DMS114 treated with DMSO at 0.1 percent for 48 hours (cell line): ENCODE results near the gene TRPV2.

Experiments used
- DNase-seq: peaks from one replicate; lab custom pipeline; 2025; ENCODE audit not compliant: unreplicated experiment; lab: John Stamatoyannopoulos, UW

Gene TRPV2

DNA sequence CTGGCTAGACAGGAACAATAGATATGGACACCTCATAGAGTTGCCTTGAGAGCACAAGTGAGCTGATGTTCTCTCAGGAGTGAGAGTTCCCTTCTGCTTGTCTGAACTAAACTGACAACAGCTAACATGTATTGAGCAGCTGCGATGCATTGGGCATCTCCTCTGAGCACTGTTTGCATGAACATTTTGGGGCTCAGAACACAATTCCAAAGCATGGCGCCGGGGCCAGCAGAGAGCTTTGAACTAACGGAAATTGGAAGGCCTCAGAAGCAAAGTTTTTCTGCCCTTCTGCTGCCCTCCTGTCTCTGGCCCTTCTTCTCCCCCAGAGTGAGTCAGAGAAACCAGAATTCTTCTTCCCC is 38.1 kb downstream of the TRPV2 start:
- no peak for DNase-seq

DNA sequence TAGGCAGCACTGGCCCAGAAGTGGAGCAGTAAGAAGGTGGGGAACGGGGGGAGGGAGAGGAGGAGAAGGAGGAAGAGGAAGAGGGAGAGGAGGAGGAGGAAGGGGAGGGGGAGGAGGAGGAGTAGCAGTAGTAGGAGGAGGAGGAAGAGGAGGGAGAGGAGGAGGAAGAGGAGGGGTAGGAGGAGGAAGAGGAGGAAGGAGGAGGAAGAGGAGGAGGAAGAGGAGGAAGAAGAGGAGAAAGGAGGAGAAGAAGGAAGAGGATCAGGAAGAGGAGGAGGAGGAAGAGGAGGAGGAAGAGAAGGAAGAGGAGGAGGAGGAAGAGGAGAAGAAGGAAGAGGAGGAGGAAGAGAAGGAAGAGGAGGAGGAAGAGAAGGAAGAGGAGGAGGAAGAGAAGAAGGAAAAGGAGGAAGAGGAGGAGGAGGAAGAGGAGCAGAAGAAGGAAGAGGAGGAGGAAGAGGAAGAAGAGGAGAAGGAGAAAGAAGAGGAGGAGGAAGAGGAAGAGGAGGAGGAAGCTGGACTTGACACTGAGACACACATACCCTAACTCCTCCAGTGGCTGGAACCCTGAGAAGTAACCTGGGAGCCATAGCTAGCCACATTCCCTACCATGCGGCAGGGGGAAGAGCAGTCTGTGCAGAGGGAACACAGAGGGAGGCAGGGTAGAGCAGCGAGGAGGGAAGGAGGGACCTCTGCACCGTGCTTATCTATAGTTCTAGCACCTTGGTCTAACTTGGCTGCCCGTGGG is 40.8 kb downstream of the TRPV2 start:
- no peak for DNase-seq

DNA sequence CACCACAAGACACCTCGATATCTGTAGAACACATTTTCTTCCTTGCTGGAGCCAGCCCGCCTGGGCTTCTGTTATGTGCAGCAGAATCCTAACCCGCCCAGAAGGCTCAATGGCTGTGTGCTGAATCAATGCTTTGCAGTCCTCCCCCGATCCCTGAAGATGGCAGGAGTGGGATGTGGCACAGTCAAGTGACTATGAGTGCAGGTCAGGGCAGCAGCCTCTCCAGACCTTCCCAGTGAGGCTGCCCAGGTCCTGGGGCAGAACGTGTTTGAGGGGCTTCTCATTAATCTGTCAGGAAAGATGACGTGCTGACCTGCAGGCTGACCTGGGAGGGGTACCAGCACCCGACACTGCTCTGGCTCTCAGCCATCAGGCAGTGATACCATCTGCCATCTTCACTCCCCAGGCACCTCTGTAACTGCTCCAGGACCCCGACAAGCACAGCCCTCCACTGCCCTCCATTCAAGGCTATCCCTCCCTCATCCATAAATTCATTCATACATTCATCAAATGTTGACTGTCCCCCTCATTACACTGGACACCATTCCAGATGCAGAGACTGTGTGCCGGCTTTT is 41.5 kb downstream of the TRPV2 start:
- DNase-seq: no peak

DNA sequence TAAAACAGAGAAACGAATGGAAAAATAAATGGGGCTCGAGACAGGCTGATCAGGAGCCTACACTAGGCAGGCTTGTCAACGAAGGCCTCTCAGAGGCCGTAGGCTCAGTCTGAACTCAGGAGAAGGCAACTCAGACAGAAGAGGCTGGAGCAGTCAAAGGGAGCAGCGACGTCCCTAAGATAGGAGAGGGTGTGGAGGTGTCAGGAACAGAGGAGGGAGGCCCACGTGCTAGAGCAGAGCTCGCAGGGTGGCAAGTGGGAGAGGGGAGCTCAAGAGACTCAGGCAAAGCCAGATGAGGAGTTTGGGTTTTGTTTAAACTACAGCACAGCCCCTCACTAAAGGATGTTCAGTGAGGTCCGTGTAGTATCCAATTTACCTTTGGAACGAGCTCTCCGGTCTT is 43.9 kb downstream of the TRPV2 start:
- no peak for DNase-seq

DNA sequence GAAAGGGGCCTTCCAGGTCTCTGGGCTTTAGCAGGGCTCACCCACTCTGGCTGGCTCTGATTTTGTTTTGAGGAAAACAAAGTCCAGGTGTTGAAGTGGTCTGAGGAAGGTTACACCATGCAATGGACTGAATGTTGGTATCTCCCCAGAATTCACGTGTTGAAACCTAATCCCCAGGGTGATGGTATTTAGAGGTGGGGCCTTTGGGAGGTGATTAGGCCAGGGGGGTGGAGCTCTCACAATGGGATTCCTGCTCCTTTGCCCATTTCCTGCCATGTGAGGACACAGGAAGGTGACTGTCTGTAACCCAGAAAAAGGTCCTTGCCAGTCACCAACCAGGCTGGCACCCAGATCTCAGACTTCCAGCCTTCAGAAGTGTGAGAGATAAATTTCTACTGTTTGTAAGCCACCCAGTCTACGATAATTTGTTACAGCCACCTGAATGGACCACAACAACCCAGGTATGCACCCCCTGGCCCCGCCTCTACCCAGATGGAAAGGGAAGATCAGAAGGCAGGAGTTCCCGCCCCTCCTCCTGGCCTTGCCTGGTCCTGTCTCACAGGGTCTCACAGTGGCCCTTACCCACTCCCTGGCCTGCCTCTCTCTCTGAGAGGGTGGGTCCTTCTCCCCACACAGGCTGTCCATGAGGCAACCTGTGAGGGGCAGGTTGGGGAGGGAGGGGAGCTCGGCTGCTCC is 44.6 kb downstream of the TRPV2 start:
- DNase-seq: no peak

DNA sequence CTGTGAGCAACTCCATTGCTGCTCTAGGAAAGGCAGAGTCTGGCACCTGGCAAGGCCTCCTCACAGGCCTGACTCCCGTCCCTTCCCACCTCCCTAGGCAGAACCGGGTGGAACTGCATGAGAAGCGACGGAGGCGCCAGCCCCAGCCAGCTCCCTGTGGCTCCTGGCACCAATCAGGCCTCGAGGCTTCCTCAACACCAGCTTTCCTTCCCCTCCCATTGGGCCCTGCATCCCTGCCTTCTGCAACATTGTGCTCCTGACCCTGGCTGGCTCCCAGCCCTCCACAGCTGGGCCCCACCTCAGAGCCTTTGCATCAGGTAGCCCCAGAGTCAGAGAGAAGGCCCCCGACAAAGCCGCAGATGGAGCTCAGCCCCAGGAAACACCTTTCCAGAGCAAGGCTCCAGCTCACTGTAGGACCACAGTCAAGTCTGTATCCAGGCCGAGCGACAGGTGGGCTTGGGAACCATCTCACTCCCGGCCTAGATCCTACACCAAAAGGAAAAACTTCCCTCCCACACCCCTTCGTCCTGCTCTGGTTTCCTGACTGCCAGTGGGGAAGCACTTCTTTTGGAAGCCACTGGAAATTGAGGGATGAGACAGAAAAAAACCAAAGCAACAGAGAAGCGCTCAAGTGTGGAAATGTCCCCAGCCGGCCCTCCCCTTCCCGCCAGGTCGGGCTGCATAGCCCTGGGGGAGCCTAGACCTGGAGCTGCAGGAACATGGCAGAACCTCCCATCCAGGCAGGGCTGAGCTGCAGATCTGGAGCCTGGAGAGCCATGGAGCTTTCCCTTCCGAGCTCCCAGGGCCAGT is 45.6 kb downstream of the TRPV2 start:
- no peak for DNase-seq

DNA sequence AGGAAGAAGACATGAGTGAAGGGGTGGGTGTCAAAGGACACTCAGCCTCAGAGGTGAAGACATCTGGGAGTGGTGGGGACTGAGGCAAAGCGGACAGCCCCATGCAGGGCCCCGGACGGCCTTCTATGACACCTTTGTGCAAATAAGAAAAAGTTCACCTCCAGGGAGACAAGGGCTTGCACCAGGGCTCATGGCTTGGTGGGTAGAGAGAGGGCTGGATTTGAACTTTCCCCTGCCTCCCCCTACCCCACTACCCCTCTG is 46.2 kb downstream of the TRPV2 start:
- no peak for DNase-seq

DNA sequence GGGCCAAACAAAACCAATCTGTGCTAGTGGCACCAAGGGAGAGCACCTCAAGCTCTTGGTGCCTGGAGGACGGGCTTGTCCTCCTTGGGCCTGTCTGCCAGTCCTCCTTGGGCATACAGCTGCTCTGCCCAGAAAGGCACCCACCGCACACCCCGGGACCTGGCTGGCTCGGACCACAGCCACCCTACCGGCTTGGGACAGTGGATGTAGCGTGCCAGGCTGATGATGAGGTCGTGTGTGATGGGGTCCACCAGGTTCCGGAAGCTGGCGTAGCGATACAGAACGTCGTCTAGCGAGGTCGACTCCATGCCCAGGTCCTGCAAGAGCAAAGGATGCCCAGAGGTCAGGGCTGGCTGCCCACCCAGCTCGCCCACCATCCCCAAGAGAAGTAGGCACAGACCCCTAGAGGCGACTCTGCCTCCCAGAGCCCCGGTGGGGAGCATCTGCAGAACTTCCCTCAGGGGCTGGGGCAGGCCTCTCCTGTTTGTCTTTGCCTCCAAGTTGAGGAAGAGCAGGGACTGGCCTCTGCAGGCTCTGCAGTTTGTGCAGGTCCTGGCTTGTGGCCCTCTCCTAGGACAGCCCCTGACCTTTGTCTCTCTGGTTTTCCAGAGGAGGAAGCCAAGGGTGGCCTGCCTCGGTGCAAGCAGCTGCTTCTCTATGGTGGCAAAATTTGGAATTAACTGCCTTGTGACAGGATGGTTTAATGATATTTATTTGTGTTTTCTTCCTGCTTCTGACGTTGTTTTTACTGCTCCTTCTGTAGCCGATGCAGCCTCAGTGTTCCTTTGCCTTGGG is 46.9 kb downstream of the TRPV2 start:
- no peak for DNase-seq

DNA sequence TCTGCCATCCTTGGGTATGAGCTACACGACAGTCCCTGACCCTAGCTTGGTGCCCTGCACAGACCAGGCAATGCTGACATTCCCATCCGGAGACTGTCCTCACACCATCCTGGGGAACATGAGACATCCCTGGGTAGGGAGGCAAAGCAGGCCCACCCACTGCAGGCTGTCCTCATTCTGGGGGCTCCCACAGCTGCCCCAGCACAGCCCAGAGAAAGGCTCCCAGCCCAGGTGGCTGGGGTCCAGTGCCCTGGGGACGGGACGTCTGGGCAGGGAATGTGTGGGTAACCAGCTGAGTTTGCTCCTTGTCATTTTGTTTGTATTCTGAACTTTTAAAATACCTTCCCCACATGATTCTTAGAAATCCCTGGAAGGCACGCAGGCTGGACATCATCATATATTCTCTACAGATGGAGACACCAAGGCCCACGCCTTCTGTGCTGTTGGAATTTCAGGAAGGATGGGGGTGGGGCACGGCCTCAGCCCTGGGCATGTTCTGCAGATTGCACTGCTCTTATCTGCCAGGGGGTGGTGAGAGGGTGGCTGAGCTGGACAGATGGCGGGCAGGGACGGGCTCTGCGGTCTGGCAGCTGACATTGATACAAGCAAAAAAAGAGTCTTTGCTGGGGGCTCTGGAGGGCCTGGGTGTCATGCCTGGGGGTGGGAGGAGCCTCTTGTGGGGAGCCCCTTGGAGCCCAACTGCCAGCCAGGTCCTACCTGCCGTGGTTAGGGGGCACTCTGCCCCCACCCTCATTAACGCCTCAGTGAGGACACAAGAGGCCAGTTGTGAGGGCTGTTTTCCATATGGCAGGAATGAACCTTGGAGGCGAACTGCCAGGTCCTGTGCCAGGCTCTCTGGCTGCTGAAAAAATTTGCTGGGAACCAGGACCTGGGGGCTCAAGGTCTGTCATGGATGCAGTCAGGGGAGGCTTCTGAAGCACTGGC is 48.3 kb downstream of the TRPV2 start:
- DNase-seq: no peak

DNA sequence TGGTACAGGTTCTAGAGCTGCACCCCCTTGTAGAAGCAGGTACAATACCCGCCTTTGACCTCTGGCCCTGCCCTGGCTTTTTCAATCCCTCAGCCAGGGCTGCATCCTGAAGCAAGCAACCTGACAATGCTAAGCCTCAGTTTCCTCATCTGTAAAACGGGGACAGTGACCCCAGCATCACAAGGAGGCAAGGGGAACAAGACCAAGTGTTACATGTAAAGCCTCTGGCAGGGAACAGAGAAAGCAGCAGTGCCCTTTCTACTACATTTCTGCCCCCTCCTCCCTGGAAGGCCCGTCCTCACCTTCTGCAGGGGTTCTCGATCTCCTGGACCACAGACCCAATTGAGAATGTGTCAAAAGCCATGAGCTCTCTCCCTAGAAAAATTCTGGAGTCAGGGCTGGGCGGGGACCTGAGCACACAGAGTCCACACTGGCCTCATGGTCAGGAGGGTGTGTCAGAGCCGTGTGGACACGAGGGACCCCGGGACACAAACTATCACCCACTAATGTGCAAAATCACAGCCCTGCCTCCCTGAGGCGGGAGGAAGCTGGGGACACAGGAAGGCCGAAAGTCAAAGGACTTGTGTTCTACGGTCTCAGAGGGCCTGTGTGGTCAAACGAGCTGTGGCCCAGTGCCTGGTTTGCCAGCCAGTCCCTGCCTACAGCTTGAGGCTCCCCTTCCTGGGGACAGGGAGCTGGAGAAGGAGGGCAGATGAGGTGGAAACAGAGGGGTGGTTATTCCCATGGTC is 49.1 kb downstream of the TRPV2 start:
- DNase-seq: no peak

DNA sequence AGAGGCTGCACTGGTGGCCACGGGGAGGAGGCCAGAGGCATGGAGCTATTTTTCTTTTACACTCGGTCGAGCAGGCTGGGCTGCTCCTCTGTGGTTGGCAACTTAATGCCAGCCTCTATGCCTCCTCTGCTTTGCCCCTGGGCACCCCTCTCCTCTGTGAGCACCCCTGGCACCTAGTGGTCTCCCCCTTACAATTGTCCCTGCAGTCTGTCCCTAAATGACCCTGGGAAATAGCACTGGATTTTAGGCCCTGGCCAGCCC is 49.6 kb downstream of the TRPV2 start:
- no peak for DNase-seq

DNA sequence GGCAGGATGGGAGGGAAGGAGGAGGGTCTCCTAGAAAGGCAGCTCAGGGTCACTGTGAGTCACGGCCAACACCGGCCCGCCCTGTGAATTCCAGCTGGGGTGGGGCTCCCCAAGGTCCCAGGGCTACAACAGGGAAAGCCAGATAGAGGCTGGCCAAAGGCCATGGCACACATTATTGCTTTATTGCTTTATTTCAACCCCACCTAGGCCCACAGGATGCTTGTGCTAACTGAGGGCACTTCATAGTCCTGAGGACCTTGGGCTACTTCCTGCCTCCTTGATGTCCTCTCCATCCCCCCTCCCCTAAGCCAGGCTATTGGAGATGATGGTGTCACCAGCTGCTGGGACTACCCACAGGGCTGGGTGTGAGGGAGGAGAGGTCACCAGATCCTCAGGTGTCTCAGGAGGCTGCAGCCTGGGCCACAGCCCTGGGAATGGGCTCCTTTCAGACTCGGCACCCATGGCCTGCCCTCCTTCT is 50.5 kb downstream of the TRPV2 start:
- no peak for DNase-seq

DNA sequence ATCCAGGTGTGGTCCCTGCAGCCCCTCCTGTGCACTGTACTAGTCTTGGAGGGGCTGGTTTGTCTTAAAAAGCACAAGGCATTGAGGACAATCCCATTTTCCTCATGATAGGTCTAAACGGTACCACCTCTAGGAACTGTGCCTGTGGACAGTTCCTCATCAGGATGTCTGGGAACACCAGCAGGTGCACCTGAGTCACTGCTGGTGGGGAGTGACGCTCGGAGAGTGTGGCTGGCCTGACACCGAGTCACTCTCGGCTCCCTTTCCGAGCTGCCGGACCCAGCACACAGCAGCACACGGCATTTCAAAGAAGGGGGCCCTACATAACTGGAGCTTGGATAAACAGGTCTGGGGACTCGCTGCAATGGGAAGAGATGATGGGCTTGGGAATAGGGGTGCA is 51.0 kb downstream of the TRPV2 start:
- no peak for DNase-seq

DNA sequence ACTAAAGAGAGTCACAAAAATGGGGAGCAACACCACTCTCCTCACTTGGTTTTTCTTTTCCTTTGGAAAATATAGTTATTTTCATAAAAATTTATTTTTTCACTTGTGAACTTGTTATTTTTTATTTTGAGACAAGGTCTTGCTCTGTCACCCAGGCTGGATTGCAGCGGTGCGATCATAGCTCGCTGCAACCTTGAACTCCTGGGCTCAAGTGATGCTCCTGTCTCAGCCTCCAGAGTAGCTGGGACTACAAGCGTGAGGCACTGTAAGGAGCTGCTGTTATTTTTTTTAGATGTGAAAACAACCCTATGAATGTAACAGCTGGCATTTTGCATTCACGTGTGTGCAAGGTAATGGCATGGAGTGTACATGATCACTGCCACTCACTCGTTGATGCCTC is 51.7 kb downstream of the TRPV2 start:
- DNase-seq: no peak

DNA sequence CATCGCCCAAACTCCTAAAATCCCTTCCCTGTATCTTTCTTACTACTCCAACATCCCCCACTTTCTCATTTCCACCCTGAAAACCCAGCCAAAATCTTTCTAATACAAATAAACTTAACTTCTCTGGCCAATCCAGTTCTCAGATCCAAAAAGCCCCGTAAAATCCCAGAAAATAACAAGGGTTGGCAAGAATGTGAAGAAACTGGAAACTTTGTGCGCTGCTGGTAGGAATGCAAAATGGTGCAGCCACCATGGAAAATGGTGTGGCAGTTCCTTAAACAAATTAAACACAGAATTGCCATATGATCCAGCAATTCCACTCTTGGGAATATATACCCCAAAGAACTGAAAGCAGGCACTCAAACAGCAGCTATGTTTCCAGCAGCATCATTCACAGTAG is 52.5 kb downstream of the TRPV2 start:
- DNase-seq: no peak

DNA sequence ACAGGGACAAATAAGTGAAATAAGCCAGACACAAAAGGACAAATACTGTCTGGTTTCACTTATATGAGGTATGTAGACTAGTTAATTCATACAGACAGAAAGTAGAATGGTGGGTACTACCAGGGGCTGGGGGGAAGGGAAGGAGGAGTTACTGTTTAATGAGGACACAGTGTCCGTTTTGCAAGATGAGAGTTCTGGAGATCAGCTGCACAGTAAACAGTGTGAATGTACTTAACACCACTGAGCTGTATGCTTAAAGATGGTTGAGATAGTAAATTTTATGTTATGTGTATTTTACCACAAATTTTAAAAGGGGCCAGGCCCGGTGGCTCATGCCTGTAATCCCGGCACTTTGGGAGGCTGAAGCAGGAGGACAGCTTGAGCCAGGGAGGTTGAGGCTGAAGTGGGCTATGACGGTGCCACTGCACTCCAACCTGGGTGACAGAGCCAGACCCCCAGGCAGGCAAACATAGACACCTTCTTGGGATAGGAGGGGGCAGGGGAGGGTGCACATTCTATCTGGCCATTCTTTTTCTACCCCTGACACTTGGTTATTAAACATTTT is 53.1 kb downstream of the TRPV2 start:
- no peak for DNase-seq

DNA sequence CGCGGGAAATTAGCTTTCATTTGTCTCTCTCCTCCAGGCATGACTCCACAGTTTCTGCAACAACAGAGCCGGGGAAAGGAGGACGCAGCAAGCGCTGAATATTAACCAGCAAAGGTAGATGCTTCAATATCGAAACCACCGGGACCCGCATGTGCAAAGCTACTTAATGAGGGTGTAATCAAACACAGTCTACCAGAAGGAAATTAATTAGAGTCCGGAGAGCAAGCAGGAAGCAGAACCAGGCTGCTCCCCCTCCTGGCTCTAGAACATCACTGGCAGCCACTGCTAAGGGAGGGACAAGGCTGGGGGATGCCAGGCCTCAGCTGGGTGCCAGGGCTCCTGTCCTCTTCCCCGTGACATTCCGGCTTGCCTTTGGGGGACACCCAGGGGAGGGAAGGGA is 54.9 kb downstream of the TRPV2 start:
- DNase-seq: no peak

DNA sequence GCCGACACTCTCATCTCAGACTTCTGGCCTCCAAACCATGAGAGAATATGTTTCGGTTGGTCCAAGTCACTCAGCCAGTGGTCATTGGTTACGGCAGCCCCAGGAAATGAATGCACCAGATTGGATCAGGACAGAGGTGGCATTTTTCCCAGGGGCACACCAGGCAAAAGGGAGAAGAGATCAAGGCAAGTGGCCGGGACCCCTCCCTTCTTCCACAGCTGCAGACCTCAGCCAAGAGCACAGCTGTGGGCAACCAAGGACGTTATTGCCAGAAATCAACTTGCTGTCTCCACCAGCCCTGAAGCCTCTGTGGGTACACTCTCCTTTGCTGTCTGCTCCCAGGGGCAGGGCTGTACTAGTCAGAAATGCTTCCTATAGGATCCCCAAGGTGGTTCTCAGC is 55.9 kb downstream of the TRPV2 start:
- DNase-seq: no peak

DNA sequence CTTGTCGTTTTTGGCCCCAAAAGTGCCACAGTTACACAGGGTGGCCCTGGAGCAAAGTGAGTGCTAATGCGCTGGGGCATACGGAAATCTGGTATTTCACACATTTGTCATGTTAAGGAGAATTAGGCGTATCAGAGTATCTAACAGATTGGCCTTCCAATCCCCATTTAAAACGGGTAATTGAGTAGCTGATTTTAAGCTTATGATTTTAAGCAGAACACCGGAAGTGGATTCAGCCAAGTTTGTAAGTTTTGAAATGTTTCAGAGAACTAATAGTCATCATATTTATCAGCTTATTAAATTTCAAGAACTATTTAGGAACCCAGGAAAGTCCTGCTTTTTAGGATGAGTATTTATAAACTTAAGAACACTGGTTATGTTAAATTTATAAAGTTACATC is 57.2 kb downstream of the TRPV2 start:
- DNase-seq: no peak
